Superior temporal gyrus (tissue), 1 donor: ENCODE measurements around the gene NUBPL.
A peak's percentile ranks its signal among the peaks of the same experiment; 100 is the strongest.

Experiments
- DNase-seq: peaks from one replicate; pipeline ENCODE4 v3.0.0-alpha.2; 2016; ENCODE audit errors: extremely low spot score

Gene NUBPL, protein sequence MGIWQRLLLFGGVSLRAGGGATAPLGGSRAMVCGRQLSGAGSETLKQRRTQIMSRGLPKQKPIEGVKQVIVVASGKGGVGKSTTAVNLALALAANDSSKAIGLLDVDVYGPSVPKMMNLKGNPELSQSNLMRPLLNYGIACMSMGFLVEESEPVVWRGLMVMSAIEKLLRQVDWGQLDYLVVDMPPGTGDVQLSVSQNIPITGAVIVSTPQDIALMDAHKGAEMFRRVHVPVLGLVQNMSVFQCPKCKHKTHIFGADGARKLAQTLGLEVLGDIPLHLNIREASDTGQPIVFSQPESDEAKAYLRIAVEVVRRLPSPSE

DNA sequence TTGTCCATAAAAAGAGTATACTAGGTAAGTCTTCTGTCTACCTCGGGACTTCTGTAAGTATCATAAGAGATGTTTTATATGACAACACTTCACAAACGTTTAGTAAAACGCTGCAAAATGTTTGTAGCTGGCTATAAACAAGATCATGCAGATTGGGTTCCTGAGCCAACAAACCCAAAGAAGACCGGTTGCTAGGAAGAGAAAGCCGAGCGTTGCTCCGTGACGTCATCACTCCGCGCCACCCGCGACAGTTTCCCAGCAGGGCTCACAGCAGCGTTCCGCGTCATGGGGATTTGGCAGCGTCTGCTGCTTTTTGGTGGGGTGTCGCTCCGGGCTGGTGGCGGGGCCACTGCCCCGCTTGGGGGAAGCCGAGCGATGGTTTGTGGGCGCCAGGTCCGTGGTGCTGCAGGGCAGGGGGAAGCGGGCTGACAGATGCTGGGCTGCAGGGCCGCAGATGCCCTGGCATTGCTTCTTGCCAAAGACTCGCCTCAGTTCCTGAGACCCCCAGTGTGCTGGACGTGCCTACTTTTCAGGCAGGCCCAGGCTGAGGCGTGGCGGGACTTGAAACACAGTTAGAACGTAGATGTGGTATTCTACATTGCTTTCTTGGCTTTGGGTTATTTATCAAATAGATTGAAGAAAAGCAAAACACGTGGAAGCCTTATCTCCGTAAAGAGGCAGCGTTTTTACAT, at the start of gene NUBPL:
TSS of gene NUBPL (plus strand) at position 250 of the 692 bp plus-strand sequence. CDS start at position 286, 36 bp downstream.
- DNase-seq, result peak; percentile 98

DNA sequence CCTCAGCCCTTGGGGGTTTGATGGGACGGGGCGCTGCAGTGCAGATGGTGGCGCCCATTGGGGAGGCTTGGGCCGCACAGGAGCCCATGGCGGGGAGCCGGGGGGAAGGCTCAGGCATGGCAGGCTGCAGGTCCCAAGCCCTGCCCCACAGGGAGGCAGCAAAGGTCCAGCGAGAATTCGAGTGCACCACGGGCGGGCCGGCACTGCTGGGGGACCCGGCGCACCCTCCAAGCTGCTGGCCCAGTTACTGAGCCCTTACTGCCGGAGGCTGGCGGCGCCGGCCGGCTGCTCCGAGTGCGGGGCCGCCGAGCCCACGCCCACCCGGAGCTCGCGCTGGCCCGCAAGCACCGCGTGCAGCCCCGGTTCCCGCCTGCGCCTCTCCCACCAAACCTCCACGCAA, 34.1 kb upstream of the NUBPL start:
- DNase-seq, result no peak

DNA sequence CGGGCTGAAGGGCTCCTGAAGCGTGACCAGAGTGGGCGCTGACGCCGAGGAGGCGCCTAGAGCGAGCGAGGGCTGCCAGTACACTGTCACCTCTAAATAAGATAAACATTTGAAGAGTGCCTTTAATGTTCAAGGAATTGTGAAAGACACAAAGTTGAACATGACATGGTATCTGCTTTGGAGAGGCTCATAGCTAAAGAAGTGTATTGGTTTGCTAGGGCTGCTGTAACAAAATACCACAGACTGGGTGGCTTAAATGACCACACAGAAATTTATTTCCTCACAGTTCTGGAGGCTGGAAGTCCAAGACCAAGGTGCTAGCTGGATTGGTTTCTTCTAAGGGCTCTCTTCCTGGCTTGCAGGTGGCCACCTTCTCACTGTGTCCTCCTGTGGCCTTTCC, 33.7 kb upstream of the NUBPL start:
- DNase-seq, result no peak

DNA sequence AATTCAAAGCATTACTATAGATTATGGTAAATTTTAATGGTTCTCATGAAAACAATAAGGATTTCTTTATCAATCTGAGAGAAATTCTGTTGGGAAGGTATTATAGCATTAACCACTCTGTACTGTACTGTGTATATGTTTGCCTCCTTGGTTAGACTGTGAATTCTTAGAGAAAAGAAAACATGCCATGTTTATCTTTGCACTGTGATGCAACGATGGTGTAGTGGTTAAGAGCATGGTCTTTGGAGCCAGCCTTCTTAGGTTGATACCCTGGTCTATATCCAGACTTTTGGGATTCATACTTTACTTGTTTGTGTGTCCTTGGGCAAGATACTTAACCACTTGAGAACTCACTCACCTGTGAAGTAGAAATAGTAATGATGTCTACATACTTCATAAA, 32.2 kb upstream of the NUBPL start:
- no peak for DNase-seq

DNA sequence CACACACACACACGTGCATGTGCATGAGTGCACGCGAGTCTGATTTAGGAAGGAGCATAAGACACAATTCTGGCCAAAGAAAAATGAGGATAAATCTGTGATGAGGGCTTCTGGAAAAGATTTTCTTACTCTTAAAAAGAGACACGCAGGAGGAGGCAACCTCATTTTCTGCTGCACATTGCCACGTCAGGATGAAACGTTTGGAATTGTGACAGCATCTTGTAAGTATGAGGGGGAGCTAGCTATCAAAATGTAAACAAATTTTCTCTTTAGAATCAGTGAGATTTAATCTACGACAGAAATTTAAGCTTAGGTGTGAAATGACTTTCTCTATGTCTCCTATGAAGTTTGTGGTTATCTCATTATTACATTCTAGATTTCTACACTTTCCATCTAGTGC, 31.1 kb upstream of the NUBPL start:
- no peak for DNase-seq

DNA sequence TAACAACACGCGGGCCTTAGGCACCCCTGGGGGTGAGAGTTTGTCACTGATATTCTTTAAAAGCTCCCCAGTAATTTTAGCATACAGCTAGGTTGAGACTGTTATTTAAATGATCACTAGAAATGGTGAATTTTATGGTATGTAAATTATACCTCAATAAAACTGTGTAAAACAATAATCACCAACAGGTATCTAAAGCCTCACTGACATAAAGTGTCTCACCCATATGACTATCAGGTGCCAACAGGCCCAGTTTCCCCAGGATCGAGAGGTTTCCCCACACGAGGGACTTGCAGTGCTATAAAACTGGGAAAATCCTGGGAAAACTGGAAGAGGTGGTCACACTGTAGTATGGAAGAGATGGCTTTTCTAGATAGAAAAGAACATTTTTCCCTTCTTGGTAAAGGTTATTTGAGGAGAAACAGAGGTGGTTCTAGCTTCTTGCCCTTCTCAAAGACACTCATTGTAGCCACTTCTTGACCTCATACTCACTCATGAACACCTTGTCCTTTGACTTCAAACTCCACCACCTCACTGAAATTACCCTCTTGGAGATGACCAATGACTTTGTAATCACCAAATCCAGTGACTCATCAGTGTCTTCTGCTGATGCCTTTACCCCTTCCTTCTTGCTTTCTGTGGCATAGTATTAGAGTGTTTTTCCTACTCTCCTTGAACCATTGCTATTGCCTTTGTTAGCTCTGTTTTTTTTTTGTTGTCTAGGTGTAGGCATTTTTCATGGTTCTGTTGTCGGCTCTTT, 24.8 kb upstream of the NUBPL start:
- DNase-seq, result no peak

DNA sequence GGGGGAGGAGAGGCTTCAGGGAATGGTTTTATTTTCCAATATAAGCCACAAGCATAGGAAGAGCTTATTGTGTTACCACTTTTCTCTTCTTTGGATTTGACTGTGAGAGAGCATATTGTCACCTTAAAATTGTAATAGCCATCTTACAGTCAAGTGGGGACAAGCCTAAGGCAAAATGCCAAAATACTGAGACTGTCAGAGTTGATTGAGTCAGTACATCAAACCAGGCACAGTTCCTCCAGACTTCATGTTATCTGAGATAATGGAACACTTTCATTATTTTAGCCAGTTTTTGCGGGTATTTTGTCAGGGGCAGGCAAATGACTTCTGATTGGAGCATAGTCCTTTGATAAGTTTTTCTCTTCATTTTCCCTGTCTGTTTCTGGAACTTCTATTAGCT, 19.5 kb upstream of the NUBPL start:
- DNase-seq, result no peak

DNA sequence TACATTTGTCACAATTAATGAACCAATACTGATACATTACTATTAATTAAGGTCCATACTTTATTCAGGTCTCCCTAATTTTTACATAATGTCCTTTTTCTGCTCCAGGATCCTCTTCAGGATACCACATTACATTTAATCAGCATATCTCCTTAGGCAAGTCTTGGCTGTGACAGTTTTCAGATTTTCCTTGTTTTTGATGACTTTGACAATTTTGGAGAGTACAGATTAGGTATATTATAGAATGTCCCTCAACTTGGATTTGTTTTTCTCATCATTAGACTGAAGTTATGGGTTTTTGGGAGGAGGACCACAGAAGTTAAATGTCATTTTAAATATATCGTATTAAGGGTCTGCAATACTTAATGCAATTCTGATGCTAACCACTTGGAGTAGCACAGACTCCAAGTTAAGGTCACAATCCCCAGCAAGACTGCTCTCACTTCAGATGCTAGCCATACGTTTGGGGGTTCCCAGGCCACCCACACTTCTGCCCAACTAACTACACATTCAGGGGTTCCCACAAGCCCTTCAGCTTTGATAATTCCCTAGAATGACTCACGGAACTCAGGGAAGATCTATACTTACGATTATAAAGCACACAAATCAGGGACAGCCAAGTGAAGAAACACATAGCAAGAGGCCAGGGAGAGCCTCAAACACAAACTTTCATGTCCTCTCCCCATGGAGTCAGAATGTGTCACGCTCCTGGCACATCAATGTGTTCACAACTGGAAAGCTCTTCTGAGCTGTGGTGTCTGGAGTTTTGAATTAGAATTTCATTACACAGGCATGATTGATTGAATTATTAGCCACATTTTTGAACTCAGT, 17.0 kb upstream of the NUBPL start:
- DNase-seq, result no peak

DNA sequence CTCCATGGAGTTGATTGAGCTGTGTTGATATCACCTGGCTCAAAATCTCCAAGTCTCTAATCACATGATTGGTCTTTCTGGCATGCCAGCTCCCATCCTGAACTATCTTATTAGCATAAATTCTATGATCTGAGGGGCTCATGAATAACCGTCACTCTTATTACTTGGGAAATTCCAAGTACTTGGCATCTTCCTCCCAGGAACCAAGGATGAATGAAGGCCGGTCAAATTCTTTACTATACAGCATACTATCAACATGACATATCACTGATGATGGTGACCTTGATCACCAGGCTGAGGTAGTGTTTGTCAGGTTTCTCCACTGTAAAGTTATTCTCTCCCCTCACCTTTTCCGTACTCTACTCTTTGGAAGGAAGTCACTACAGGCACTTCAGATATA, 16.4 kb upstream of the NUBPL start:
- DNase-seq, result no peak

DNA sequence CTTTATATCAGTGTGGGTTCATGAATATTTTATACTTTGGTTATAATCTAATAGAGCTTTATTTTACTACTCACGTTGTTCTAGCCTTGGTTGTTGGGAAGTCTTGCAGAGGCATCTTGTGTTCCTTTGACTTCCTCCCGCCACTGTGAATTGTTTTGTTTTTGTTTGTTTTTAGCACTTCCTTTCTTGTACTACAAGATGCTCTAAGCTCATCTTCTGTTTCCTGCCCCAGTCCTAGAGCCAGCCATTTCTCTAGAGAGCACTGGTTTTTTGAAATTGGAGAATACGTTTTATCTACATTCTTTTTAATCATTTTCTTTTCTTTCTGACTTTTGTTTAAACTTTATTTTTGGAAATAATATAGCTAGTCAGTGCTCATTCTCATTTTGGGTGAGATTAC, 15.9 kb upstream of the NUBPL start:
- no peak for DNase-seq

DNA sequence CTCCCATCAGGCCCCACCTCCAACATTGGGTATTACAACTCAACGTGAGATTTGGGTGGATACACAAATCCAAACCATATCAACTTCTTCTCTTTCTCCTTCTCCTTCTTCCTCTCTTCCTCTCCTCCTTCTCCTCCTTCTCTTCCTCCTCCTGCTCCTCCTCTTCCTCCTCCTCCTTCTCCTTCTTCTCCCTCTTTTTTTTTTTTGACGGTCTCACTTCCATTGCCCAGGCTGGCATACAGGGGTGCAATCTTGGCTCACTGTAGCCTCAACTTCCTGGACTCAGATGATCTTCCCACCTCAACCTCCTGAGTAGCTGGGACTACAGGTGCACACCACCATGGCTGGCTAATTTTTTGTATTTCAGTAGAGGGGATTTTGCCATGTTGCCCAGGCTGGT, 11.4 kb upstream of the NUBPL start:
- no peak for DNase-seq

DNA sequence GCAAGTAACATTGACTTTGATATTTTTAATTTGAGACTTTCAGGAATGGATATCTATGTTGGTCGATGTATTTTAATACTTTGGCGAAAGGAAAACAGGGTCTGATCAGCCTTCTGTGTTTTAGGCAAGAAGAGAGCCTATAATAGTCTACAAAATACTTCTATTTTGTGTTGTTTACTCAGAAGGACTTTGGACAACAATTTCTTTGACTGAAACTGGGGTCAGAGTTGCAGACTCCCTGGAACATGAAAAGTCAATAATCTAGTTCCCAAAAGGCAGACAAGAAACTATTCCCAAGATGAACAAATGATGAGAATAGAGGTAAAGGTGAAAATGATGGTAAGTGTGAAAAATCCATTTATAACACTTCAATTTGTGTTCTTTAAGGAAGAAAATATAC, 10.6 kb upstream of the NUBPL start:
- no peak for DNase-seq

DNA sequence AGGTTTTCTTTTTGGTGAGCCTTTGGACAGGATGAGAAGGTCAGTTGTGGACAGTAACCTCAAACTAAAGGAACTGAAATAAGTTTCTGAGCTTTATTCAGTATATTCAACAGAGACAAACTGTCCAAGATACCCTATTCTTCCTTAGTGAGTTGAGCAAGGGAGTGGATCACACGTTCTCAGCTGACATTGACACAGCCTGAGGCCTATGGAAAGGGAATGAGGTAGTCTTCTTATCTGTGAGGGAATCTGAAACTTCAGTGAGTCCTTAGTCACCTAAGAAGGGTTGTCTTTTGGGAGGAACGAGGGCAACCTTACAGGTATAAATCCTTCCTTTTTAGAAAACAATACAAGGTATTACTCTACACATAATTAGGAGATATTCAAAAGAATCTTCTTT, 5.0 kb upstream of the NUBPL start:
- DNase-seq, result no peak

DNA sequence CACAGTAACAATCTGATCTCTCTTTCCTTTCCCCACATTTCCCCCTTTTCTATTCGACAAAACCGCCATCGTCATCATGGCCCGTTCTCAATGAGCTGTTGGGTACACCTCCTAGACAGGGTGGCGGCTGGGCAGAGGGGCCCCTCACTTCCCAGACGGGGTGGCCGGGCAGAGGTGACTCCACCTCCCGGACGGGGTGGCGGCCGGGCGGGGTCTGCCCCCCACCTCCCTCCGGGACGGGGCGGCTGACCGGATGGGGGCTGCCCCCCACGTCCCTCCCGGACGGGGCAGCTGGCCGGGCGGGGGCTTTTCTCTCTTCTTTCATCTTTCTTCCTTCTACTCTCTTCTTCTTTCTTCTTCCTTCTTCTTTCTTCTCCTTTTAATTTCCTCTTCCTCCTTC, 1.3 kb upstream of the NUBPL start:
- no peak for DNase-seq

DNA sequence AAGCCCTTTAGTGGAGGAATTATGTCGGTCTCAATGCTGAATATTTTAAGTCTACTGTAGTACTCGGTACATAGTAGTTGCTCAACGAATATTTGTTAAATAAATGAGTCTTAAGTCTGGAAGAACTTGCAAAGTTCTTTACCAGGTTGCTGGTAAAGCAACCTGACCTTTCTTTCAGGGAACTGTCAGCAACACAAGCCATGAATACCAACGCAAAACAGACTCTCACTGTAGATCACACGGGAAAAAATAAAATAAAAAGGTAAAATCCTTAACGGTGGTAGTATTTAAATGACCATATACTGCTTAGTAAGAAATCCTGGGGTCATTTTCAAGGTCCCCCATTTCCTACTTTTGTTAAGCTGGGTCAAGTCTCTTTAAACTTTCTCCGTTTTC, 447 bp upstream of the NUBPL start:
- DNase-seq, result no peak

DNA sequence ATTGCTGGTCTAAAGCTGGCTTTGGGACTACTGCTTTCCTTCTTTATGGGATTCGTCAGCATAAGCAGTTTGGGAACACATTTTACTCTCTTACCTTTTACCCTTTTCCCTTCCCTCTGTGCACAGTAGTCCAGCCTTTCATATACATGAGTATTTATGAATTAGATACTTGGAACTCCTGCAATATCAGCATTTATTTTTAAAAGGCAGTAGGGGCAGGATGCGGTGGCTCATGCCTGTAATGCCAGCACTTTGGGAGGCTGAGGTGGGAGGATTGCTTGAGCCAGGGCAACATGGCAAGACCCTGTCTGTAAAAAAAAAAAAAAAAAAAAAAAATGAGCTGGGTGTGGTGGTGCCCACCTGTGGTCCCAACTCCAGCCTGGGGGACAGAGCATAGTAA, 3.0 kb downstream of the NUBPL start:
- no peak for DNase-seq

DNA sequence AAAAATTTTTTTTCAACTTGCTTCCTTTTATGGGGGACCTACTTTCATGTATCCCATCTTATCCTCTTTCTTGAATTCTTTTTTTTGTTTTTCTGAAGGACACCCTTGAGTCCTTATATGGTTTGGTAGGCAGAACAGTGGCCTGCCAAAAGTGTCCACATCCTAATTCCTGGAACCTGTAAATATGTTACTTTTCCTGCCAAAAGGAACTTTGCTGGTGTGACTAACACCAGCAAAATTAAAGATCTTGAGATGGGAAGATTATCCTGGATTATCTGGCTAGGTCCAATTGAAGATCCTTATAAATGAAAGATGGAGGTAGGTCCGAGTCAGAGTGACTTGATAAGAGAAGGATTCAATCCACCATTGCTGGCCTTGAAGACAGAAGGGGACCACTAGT, 5.3 kb downstream of the NUBPL start:
- no peak for DNase-seq

DNA sequence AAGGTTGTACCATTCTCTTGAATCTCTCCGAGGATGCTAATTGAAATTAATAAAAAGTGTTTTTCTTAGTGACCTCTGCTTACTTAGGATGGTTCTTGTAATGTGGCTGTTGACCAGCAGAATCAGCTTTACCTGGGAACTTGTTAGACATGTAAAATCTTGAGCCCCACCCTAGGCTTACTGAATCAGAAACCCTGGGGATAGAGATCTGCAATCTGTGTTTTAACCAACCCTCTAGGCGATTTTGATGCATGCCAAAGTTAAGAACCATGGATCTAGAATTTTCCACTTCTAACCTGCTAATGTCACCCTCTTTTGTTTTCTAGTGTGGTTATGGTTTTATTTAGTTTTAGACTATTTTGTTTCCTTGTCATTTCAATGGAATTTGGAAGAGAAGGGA, 6.5 kb downstream of the NUBPL start:
- DNase-seq, result no peak

DNA sequence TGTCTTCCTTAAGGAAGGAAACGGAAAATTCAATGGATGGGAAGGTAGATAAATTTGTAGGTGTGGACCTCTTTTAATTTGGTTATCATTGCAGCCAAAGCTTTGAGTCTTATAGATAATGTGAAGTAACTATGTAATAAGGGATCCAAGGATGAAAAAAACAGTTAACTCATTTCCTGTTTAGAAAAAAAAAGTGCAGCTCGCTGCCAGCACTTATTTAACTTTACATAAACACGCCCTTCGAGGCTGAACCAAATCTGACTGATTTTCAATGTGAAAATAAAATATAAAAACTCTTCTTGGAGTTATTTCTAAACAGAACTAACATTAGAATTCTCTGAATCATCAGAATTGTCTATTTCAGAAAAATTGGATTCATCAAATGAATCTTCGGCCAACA, 7.0 kb downstream of the NUBPL start:
- no peak for DNase-seq

DNA sequence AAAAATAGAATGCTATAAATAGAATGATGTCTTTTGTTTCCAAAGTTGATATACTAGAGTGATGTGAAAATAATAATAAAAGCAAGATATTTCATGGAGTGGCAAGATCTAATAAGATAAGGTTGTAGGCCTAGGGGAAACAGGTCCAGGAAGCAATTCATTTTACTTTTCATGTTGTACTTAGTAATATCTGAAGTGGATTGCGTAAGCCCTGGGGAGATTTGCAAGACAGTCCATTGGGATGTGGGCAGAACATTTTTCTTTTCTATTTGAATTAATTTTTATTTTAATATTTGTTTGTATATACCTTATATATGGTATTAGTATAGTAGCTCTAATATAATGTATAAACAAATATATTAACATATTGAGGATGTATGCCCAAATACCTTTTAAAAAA, 7.5 kb downstream of the NUBPL start:
- DNase-seq, result no peak

DNA sequence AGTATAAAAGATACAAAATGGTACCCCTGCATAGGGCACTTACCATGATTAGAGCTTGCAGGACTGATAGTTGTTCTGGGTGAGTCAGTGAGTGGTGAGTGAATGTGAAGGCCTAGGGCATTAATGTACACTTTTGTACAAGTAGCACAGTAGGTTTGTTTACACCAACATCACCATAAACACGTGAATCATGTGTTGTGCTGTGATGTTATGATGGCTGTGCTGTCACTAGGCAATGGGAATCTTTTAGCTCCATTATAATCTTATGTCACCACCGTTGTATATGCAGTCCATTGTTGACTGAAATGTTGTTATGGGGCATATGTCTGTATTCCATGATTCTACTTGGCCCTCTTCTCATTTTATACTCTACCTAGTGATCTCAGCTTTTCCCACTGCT, 11.8 kb downstream of the NUBPL start:
- no peak for DNase-seq

DNA sequence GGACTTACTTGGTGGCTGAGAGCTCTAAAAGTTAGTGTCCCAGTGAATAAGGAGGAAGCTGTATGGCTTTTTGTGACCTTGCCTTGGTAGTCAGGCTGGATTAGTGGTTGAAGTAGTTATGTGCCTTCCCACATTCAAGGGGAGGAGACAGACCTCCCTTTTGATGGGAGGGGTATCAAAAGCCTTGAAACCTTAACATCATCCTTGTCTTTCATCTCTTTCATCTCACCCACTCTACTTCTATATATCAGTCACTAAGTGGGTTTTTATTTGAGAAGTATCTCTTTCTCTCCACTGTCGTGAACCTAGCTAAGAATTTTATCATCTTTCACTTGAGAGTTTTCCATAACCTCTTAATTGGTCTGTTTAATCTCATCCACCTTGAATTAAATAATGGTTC, 15.7 kb downstream of the NUBPL start:
- no peak for DNase-seq
